ENCODE data around the gene ERFE.
A peak's percentile ranks its signal among the peaks of the same experiment; 100 is the strongest.
"Not testable (repeated sequence)": the region's sequence is repeated elsewhere in the genome, so short reads cannot be mapped to it uniquely, and the experiment has no call there.

The ERFE gene

GRCh38 chr2:238158509-238159070 lies at the start of gene ERFE:
ERFE (plus strand) TSS chr2:238158970; CDS start chr2:238159008, 38 bp downstream.
- peak; percentile 43 for DNase-seq (ENCODE audit: low spot score)

- DNase-seq (ENCODE audit: low spot score): no peak
Measured at GRCh38 chr2:238113611-238114010, 45.2 kb upstream of the ERFE start.

- no peak for DNase-seq (ENCODE audit: low spot score)
Measured at GRCh38 chr2:238114331-238114841, 44.4 kb upstream of the ERFE start.

GRCh38 chr2:238114851-238115660 lies 43.7 kb upstream of the ERFE start:
- no peak for DNase-seq (ENCODE audit: low spot score)

GRCh38 chr2:238115709-238116108 lies 43.1 kb upstream of the ERFE start:
- DNase-seq (ENCODE audit: low spot score): not testable (repeated sequence)

- DNase-seq (ENCODE audit: low spot score): no peak
Measured at GRCh38 chr2:238116298-238117198, 42.2 kb upstream of the ERFE start.

- DNase-seq (ENCODE audit: low spot score): peak; percentile 16
Measured at GRCh38 chr2:238117199-238118154, 41.3 kb upstream of the ERFE start.

GRCh38 chr2:238119756-238120462 lies 38.9 kb upstream of the ERFE start:
- DNase-seq (ENCODE audit: low spot score): no peak

- DNase-seq (ENCODE audit: low spot score): no peak
Measured at GRCh38 chr2:238120463-238121298, 38.1 kb upstream of the ERFE start.

GRCh38 chr2:238121511-238122286 lies 37.1 kb upstream of the ERFE start:
- no peak for DNase-seq (ENCODE audit: low spot score)

GRCh38 chr2:238122287-238123217 lies 36.2 kb upstream of the ERFE start:
- no peak for DNase-seq (ENCODE audit: low spot score)

- no peak for DNase-seq (ENCODE audit: low spot score)
Measured at GRCh38 chr2:238123218-238123971, 35.4 kb upstream of the ERFE start.

- DNase-seq (ENCODE audit: low spot score): no peak
Measured at GRCh38 chr2:238123991-238124470, 34.7 kb upstream of the ERFE start.

GRCh38 chr2:238124488-238125126 lies 34.2 kb upstream of the ERFE start:
- no peak for DNase-seq (ENCODE audit: low spot score)

GRCh38 chr2:238125127-238125885 lies 33.5 kb upstream of the ERFE start:
- no peak for DNase-seq (ENCODE audit: low spot score)

GRCh38 chr2:238126338-238126737 lies 32.4 kb upstream of the ERFE start:
- no peak for DNase-seq (ENCODE audit: low spot score)
